Endothelial cell (in vitro differentiated cells): Measurements from ENCODE around the gene SLC35E2B. TPM values are rescaled to one million over a fixed set of nuclear protein-coding genes. Genes with fewer than 3 reads are reported as not detected.

ENCODE experiments used
- DNase-seq: peaks from one replicate; pipeline ENCODE4 v3.0.0; 2021; ENCODE audit warnings: low spot score
- H3K27ac Mint-ChIP-seq: one replicate; pipeline ENCODE4 v1.8.0; 2021; ENCODE audit warnings: mixed read lengths, inconsistent platforms; ENCODE audit not compliant: unreplicated experiment
- H3K27me3 Mint-ChIP-seq: one replicate; pipeline ENCODE4 v1.8.0; 2021; ENCODE audit warnings: mild to moderate bottlenecking, moderate library complexity, mixed read lengths, inconsistent platforms; ENCODE audit not compliant: unreplicated experiment
- H3K36me3 Mint-ChIP-seq: one replicate; pipeline ENCODE4 v1.8.0; 2021; ENCODE audit warnings: mild to moderate bottlenecking, low read depth, mixed read lengths, inconsistent platforms; ENCODE audit not compliant: unreplicated experiment
- H3K4me1 Mint-ChIP-seq: one replicate; pipeline ENCODE4 v1.8.0; 2021; ENCODE audit warnings: mild to moderate bottlenecking, mixed read lengths, inconsistent platforms; ENCODE audit not compliant: unreplicated experiment
- H3K4me3 Mint-ChIP-seq: one replicate; pipeline ENCODE4 v1.8.0; 2021; ENCODE audit warnings: mild to moderate bottlenecking, mixed read lengths, inconsistent platforms; ENCODE audit not compliant: unreplicated experiment
- H3K9me3 Mint-ChIP-seq: one replicate; pipeline ENCODE4 v1.8.0; 2021; ENCODE audit warnings: mixed read lengths, inconsistent platforms; ENCODE audit not compliant: unreplicated experiment
- CTCF ChIP-seq: fragments of 200-600 bp; sonication (generic); IDR thresholded peaks from one replicate; pipeline ENCODE4 v1.5.0; 2021; ENCODE audit warnings: antibody characterized with exemption; ENCODE audit not compliant: unreplicated experiment
- total RNA-seq: library from RNA; stranded (reverse); fragmentation: NEBNext Ultra II Directional; extraction: Animal tissue kit (Norgen Biotek cat#: 25700); gene quantifications from one replicate; pipeline ENCODE4 v1.2.1, GENCODE V29; 2021; ENCODE audit not compliant: unreplicated experiment

The SLC35E2B gene
- total RNA-seq, 1 donor from 2014 or later = 140 TPM

DNA sequence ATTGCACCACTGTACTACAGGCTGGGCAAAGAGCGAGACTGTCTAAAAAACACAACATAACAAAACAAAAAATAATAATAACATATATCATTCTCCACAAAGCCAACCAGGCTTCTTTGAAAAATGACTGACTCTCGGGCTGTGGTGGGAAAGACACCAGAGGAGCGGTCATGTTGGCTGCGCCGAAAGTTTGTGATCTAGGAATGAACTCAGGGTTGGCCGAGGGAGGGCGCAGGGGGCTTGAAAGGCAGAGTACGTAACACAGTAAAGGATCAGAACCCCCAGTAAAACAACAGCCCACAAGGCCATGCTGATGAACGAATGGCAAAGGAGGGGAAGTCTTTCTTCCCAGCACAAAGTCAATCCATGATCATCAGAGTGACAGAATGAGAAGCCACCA is 4.7 kb downstream of the SLC35E2B start:
- Mint-ChIP-seq H3K9me3 (no peaks in the 10 kb centered on the region), H3K4me3 (peak overlapping the region; percentile 66), H3K27me3 (peaks cover 2% of the 10 kb centered on the region), H3K4me1 (peaks cover 24% of the 10 kb centered on the region), H3K27ac (no peak overlapping the region), H3K36me3 (peaks cover 11% of the 10 kb centered on the region)
- DNase-seq = no peak
- TF ChIP-seq CTCF = no peak

GRCh38 chr1:1684031-1684681 is 8.4 kb downstream of the SLC35E2B start:
- no peak for DNase-seq
- Mint-ChIP-seq H3K27me3 (peaks cover 6% of the 10 kb centered on the region), H3K27ac (peak overlapping the region; percentile 82), H3K9me3 (no peaks in the 10 kb centered on the region), H3K4me3 (peak overlapping the region; percentile 31), H3K36me3 (peaks cover 14% of the 10 kb centered on the region), H3K4me1 (peaks cover 43% of the 10 kb centered on the region)
- no peak for TF ChIP-seq CTCF

- DNase-seq = no peak
- peak overlapping the region; percentile 31 for H3K4me3 Mint-ChIP-seq
These were observed 9.3 kb downstream of the SLC35E2B start for GRCh38 chr1:1683104-1683905.

DNA sequence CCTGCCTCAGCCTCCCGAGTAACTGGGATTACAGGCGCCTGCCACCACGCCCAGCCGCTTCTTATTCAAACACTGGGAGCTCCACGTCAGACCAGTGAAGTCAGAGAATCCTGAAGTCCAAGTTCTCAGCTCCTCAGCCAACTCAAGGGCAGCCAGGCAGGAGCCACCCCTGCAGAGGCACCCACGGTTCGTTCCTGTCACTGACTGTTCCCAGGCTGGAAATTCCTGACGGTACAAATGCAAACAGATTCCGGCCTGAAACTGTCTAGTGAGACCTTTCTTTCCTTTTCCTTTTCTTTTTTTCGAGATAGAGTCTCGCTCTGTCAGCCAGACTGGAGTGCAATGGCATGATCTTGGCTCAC is 11.7 kb downstream of the SLC35E2B start:
- peaks cover 17% of the 10 kb centered on the region for H3K36me3 Mint-ChIP-seq
- H3K4me1 Mint-ChIP-seq = peaks cover 58% of the 10 kb centered on the region
- no peak for DNase-seq
- TF ChIP-seq CTCF = no peak
- no peaks in the 10 kb centered on the region for H3K9me3 Mint-ChIP-seq
- H3K4me3 Mint-ChIP-seq = no peak overlapping the region
- peak overlapping the region; percentile 82 for H3K27ac Mint-ChIP-seq
- H3K27me3 Mint-ChIP-seq = peaks cover 11% of the 10 kb centered on the region

More at GRCh38 chr1:1683104-1683905, 9.3 kb downstream of the SLC35E2B start:
- Mint-ChIP-seq H3K27ac (peak overlapping the region; percentile 82), H3K27me3 (peaks cover 6% of the 10 kb centered on the region), H3K9me3 (no peaks in the 10 kb centered on the region), H3K36me3 (peaks cover 17% of the 10 kb centered on the region), H3K4me1 (peaks cover 51% of the 10 kb centered on the region)
- no peak for TF ChIP-seq CTCF
